Measurements from ENCODE around the gene TMEM143. TPM values are rescaled to one million over a fixed set of nuclear protein-coding genes. Genes with fewer than 3 reads are reported as not detected.
"Not testable (repeated sequence)": the region's sequence is repeated elsewhere in the genome, so short reads cannot be mapped to it uniquely, and the experiment has no call there.

TMEM143 gene
- total RNA-seq, 1 donor from 2014 or later: 10.4 TPM

- no peak for DNase-seq (ENCODE audit: low read depth)
Observed at GRCh38 chr19:48297975-48298374, 65.8 kb downstream of the TMEM143 start.

DNA sequence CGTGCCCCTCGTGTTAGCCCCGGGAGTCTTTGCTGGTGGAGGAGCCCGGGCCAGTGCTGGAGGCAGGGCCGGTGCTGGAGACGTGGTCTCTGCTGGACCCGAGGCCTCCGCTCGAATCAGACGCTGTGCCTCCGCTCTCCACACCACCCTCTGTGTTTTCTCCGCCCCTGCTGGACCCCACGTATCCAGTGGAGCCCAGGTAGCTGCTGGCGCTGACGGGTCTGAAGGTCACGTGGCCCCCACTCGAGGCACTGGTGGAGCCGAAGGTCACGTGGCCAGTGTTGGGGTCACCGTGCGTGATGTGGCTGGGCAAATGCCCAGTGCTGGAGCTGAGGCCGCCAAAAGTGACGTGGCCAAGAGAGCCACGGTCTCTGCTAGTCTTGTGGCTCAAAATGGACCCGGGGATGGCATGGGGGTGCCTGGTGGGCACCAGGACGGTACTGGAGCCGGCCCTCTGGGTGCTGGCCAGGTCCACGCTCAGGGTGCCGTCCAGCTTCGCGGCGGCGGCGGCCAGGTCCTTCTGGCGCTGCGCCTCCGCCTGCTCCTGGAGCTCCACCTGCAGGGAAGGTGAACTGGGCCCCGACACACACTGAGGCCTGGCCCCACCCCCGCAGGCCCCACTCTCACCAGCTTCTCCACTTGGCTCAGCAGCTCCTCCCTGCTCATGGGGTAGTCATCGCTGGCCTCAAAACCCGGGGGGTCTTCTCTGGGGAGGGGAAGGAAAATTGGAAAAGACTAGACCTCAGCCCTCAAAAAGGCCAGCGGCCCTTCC is 66.6 kb downstream of the TMEM143 start:
- no peak for DNase-seq (ENCODE audit: low read depth)

DNA sequence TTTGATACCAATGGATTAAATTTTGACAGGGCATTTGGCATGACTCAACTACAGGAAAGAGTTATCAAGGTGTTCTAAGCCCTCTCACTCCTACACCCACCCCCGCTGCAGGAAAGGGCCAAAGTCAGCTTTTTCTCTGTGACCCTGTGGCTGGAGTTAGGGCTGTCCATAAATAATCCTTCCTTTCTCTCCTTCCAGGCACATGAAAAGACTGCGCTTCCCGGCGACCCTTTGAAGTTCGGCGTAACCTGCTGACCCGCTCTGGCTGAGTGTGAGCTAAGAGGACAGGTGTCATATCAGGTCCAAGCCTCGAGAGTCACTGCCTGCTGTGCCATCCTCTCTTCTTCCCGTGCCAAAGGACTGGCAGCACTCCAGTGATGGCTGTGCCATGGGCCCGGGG is 68.3 kb downstream of the TMEM143 start:
- DNase-seq (ENCODE audit: low read depth): no peak

DNA sequence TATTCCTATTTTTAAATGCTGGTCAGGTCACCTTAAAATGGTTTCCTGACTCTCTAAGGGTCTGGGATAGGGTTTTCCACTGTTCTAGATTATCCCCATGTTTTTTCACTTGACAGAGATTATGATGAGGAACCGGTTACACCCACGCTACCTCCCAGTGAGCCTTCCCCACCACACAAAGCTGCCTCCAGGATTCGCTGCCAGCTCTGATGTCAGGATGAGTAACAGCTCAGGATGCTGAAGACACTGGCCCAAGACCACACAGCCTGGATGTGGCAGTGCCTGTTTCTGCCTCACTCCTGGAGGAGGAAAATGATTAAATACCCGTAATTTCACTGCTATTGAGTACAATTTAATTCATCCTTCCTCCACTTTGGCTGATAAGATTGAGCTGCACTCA is 70.9 kb downstream of the TMEM143 start:
- peak; percentile 18 for DNase-seq (ENCODE audit: low read depth)

- not testable (repeated sequence) for DNase-seq (ENCODE audit: low read depth)
Observed at GRCh38 chr19:48291489-48291815, 72.3 kb downstream of the TMEM143 start.

DNA sequence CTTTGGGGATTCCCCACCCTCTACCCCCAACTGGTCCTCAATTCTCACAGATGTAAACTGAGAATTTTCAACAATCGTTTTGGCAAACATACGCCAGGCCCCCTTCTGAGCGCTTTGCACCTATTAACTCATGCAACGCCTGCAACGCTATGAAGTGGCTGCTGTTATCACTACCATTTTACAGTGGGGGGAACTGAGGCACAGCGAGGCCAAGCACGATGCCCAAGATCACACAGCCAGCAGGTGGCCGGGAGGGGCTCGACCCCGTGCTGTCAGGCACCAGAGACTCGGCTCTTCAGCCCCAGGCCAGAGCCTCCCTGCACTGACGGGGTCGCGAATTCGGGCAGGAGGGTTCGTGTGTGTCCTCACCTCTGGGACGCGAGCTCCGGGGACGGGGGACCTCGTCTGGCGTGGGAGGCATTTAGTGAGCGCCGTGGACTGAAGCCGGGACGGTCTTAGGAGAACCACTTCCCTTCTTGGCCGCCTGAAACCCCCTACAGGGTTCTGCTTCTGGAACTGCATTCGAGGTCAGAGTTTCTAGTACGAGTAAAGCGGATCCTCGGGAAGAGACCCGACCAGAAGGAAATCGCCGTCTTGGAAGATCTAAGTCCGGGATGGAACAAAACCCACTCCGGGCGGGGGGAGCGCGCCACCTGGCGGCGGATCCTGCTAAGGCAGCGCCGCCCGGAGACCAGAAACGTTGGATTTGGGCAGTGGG is 72.8 kb downstream of the TMEM143 start:
- DNase-seq (ENCODE audit: low read depth): peak; percentile 79

DNA sequence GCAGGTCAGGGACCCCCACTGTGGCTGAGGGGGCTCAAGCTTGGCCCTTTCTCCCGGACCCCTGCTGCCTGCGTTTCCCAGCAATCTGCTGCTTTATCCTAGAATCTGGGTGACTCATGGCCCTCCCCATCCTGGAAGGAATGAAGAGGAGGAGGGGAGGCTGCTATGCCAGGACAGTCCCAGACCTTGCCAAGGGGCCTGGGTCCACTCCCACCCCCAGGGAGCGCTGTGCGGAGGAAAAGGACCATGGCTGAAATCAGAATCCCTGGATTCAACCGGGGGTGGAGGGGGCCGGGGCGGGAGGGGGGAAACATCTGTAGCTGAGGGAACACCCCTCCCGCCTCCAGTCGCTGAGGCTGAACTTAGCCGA is 73.4 kb downstream of the TMEM143 start:
- no peak for DNase-seq (ENCODE audit: low read depth)

DNA sequence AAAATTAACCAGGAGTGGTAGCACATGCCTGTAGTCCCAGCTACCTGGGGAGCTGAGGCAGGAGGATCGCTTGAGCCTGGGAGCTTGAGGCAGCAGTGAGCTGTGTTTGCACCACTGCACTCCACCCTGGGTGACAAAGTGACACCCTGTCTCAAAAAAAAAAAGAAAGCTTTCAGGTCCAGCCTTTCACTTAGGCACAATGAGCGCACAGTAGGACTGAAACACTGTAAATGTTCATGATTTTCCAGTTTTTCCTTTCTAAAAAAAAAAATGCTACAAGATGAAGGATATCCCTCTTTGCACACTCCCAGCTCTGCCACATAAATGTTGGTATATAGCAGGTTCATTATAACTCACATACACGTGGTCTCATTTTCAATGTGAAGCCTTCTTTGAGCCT is 76.0 kb downstream of the TMEM143 start:
- DNase-seq (ENCODE audit: low read depth): no peak

DNA sequence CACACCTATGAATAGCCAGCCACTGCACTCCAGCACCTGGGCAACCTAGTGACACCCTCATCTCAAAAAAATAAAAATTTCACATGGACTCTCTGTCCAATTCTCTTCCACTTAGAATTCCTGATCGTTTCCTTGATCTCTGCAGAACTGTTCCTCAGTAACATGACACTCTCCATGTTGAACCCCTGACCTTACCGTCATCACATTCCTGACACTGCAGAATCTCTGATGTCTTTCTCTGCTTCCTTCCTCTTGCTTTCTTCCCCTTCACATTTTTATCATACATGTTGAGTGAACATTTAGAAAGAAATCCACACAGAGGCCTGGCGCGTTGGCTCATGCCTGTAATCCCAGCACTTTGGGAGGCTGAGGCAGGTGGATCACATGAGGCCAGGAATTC is 78.8 kb downstream of the TMEM143 start:
- no peak for DNase-seq (ENCODE audit: low read depth)

DNA sequence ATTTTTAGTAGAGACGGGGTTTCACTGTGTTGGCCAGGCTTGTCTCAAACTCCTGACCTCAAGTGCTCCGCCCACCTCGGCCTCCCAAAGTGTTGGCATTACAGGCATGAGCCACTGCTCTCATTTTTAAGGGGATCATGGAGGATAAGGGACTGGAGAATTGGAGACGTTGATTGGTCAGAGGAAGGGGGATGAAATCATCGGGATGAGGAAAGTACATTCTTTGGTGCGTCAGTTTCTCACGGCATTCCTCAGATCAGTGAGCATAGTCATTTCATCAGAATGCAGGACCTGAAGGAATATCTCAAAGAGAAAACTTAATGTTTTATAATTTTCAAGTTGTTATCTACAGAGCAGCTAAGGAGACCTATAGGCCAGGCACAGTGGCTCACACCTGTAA is 79.8 kb downstream of the TMEM143 start:
- peak; percentile 13 for DNase-seq (ENCODE audit: low read depth)

Other genes starting within 250 kb of the TMEM143 start
- gene LIG1, start 193.6 kb downstream of the TMEM143 start, total RNA-seq: 8.4 and 8.9 TPM in 2 replicates
- gene ZSWIM9, start 193.3 kb downstream of the TMEM143 start, total RNA-seq: 1.3 and 2.1 TPM in 2 replicates
- 20.7 and 23.0 TPM in 2 replicates for gene CARD8, start 108.0 kb downstream of the TMEM143 start, total RNA-seq
- gene ZNF114, start 93.9 kb downstream of the TMEM143 start, total RNA-seq: not detected in 2 replicates
- 261 and 322 TPM in 2 replicates for gene EMP3, start 38.4 kb downstream of the TMEM143 start, total RNA-seq
- not detected in 2 replicates for gene SYNGR4, start 427 bp upstream of the TMEM143 start, total RNA-seq
- gene KDELR1, start 27.6 kb upstream of the TMEM143 start, total RNA-seq: 111 and 121 TPM in 2 replicates
- 0.03 TPM in 1 of 2 replicates, not detected in the other for gene GRIN2D, start 29.7 kb upstream of the TMEM143 start, total RNA-seq
- gene GRWD1, start 82.0 kb upstream of the TMEM143 start, total RNA-seq: 43.4 and 44.1 TPM in 2 replicates
- 0.73 and 0.96 TPM in 2 replicates for gene KCNJ14, start 91.6 kb upstream of the TMEM143 start, total RNA-seq
- 50.8 and 60.6 TPM in 2 replicates for gene CYTH2, start 105.4 kb upstream of the TMEM143 start, total RNA-seq
- gene LMTK3, start 147.9 kb upstream of the TMEM143 start, total RNA-seq: 0.05 and 0.26 TPM in 2 replicates
- not detected in 2 replicates for gene SULT2B1, start 188.2 kb upstream of the TMEM143 start, total RNA-seq
- not detected in 2 replicates for gene SPACA4, start 242.8 kb upstream of the TMEM143 start, total RNA-seq

Data from myocyte (in vitro differentiated cells).